Osteocyte (in vitro differentiated cells): Measurements from ENCODE around the gene ZNF620. TPM values are rescaled to one million over a fixed set of nuclear protein-coding genes. Genes with fewer than 3 reads are reported as not detected.

Source experiments
- DNase-seq: peaks from one replicate; pipeline ENCODE4 v3.0.0; 2021; ENCODE audit warnings: mixed read lengths; ENCODE audit not compliant: unreplicated experiment; ENCODE audit errors: extremely low spot score
- H3K27ac Mint-ChIP-seq: one replicate; pipeline ENCODE4 v1.8.0; 2021; ENCODE audit warnings: mild to moderate bottlenecking, mixed read lengths; ENCODE audit not compliant: unreplicated experiment
- H3K27me3 Mint-ChIP-seq: one replicate; pipeline ENCODE4 v1.8.0; 2021; ENCODE audit warnings: mixed read lengths; ENCODE audit not compliant: unreplicated experiment
- H3K36me3 Mint-ChIP-seq: one replicate; pipeline ENCODE4 v1.8.0; 2021; ENCODE audit warnings: mixed read lengths; ENCODE audit not compliant: unreplicated experiment
- H3K4me1 Mint-ChIP-seq: one replicate; pipeline ENCODE4 v1.8.0; 2021; ENCODE audit warnings: mixed read lengths; ENCODE audit not compliant: unreplicated experiment
- H3K4me3 Mint-ChIP-seq: one replicate; pipeline ENCODE4 v1.8.0; 2021; ENCODE audit warnings: mild to moderate bottlenecking, moderate library complexity, mixed read lengths; ENCODE audit not compliant: unreplicated experiment
- H3K9me3 Mint-ChIP-seq: one replicate; pipeline ENCODE4 v1.8.0; 2021; ENCODE audit warnings: mixed read lengths; ENCODE audit not compliant: unreplicated experiment
- total RNA-seq: library from RNA; stranded (reverse); gene quantifications from 2 replicates; pipeline ENCODE4 v1.2.1, GENCODE V29; 2021
- TF ChIP-seq, protein P1 (sequence below): fragments of 200-600 bp; sonication (generic); IDR thresholded peaks from 2 replicates; pipeline ENCODE4 v1.5.0; 2021; ENCODE audit warnings: antibody characterized with exemption, mild to moderate bottlenecking, moderate library complexity

ZNF620 gene
- total RNA-seq, 1 donor from 2014 or later: 4.8 TPM

GRCh38 chr3:40518848-40519247, 13.0 kb downstream of the ZNF620 start:
- Mint-ChIP-seq H3K27ac (no peak overlapping the region), H3K4me1 (peaks cover 2% of the 10 kb centered on the region), H3K27me3 (no peaks in the 10 kb centered on the region), H3K36me3 (peaks cover 13% of the 10 kb centered on the region), H3K4me3 (no peak overlapping the region), H3K9me3 (no peaks in the 10 kb centered on the region)
- TF ChIP-seq, protein P1, sequence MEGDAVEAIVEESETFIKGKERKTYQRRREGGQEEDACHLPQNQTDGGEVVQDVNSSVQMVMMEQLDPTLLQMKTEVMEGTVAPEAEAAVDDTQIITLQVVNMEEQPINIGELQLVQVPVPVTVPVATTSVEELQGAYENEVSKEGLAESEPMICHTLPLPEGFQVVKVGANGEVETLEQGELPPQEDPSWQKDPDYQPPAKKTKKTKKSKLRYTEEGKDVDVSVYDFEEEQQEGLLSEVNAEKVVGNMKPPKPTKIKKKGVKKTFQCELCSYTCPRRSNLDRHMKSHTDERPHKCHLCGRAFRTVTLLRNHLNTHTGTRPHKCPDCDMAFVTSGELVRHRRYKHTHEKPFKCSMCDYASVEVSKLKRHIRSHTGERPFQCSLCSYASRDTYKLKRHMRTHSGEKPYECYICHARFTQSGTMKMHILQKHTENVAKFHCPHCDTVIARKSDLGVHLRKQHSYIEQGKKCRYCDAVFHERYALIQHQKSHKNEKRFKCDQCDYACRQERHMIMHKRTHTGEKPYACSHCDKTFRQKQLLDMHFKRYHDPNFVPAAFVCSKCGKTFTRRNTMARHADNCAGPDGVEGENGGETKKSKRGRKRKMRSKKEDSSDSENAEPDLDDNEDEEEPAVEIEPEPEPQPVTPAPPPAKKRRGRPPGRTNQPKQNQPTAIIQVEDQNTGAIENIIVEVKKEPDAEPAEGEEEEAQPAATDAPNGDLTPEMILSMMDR: no peak
- no peak for DNase-seq

GRCh38 chr3:40521254-40521653, 15.4 kb downstream of the ZNF620 start:
- Mint-ChIP-seq H3K27ac (no peak overlapping the region), H3K4me3 (no peak overlapping the region)

GRCh38 chr3:40523781-40524180, 17.9 kb downstream of the ZNF620 start:
- Mint-ChIP-seq H3K36me3 (peaks cover 18% of the 10 kb centered on the region), H3K27me3 (no peaks in the 10 kb centered on the region), H3K4me3 (peak overlapping the region; percentile 88), H3K9me3 (peaks cover 3% of the 10 kb centered on the region), H3K4me1 (peaks cover 18% of the 10 kb centered on the region), H3K27ac (peak overlapping the region; percentile 98)
- DNase-seq: no peak
- TF ChIP-seq, protein P1: no peak

More at GRCh38 chr3:40521254-40521653, 15.4 kb downstream of the ZNF620 start:
- no peaks in the 10 kb centered on the region for H3K27me3 Mint-ChIP-seq
- H3K36me3 Mint-ChIP-seq: peaks cover 5% of the 10 kb centered on the region
- DNase-seq: no peak
- H3K4me1 Mint-ChIP-seq: peaks cover 11% of the 10 kb centered on the region
- no peaks in the 10 kb centered on the region for H3K9me3 Mint-ChIP-seq
- TF ChIP-seq, protein P1: no peak

DNA sequence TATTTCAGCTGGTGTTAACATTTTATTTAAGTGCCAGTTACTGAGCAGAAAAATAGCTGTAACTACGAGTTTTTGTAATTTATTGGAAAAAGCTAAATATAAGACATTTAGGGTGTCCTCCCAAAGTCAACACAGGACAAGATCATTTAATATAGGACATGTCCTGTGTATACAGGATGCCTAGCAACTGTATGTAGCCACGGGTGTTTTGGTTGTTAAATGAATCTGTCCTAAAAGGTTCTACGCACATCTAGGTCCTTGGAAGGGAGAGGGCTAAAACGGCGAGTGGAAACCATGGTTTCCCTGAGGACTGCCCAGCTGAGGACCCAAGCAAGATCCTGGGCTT, 18.4 kb downstream of the ZNF620 start:
- peaks cover 21% of the 10 kb centered on the region for H3K36me3 Mint-ChIP-seq
- DNase-seq: no peak
- H3K4me3 Mint-ChIP-seq: peak overlapping the region; percentile 88
- peaks cover 3% of the 10 kb centered on the region for H3K9me3 Mint-ChIP-seq
- H3K27ac Mint-ChIP-seq: peak overlapping the region; percentile 98
- H3K27me3 Mint-ChIP-seq: no peaks in the 10 kb centered on the region
- TF ChIP-seq, protein P1: no peak
- peaks cover 18% of the 10 kb centered on the region for H3K4me1 Mint-ChIP-seq

GRCh38 chr3:40524568-40525285, 18.9 kb downstream of the ZNF620 start, which contains the start of gene ZNF621:
Gene ZNF621, plus strand, starts transcription at chr3:40524960. Its CDS starts 881 bp downstream, at chr3:40525841.
- Mint-ChIP-seq H3K36me3 (peaks cover 26% of the 10 kb centered on the region), H3K27me3 (no peaks in the 10 kb centered on the region), H3K9me3 (peaks cover 3% of the 10 kb centered on the region), H3K4me3 (peak within 1 kb of the TSS; percentile 88), H3K27ac (peak within 1 kb of the TSS; percentile 98), H3K4me1 (peaks cover 18% of the 10 kb centered on the region)
- peak; percentile 94 for DNase-seq
- TF ChIP-seq, protein P1: no peak
